Common myeloid progenitor, CD34-positive (primary cell): ENCODE measurements around the gene PFKL.

ENCODE experiments used
- CTCF ChIA-PET: fragments of 350-600 bp; sonication (Branson Sonifier 250); formaldehyde crosslinking; loops from one replicate; lab custom pipeline; 2021; ENCODE audit warnings: antibody characterized with exemption; lab: Charles Lee
- POLR2A ChIA-PET: fragments of 350-600 bp; sonication (Branson Sonifier 250); formaldehyde crosslinking; loops from one replicate; lab custom pipeline; 2021; ENCODE audit warnings: antibody characterized with exemption; lab: Charles Lee
- DNase-seq, 3 donors: peaks; one replicate each; pipeline versions ENCODE4 v3.0.0 to v3.0.0-alpha.2; 2013
- H3K27ac ChIP-seq, 2 experiments: 1 replicate in 1 of 2; 2 replicates in 1 of 2; pipeline ENCODE4 v1.7.0; 2013; ENCODE audit warnings: inconsistent platforms in 2 of 2, low read length in 2 of 2, mild to moderate bottlenecking in 2 of 2, low read depth in 1 of 2, moderate library complexity in 1 of 2; ENCODE audit not compliant: severe bottlenecking in 2 of 2, insufficient read depth in 1 of 2, poor library complexity in 1 of 2
- H3K27me3 ChIP-seq, 5 experiments: replicated peaks in 2 of 5; 1 replicate in 3 of 5; 2 replicates in 2 of 5; pipeline versions ENCODE4 v1.6.1 to v1.7.0; 2013; ENCODE audit warnings: low read length in 4 of 5, mild to moderate bottlenecking in 2 of 5, moderate library complexity in 2 of 5, inconsistent platforms in 1 of 5; ENCODE audit not compliant: insufficient read depth in 5 of 5, control insufficient read depth in 4 of 5
- H3K36me3 ChIP-seq, 4 experiments: 1 replicate in 2 of 4; 2 replicates in 2 of 4; pipeline versions ENCODE4 v1.6.1 to v1.7.0; 2013; ENCODE audit warnings: low read length in 3 of 4, control low read depth in 1 of 4, mild to moderate bottlenecking in 1 of 4; ENCODE audit not compliant: control insufficient read depth in 4 of 4, insufficient read depth in 4 of 4
- H3K4me1 ChIP-seq, 4 experiments: 1 replicate in 3 of 4; 2 replicates in 1 of 4; pipeline versions ENCODE4 v1.6.1 to v1.7.1; 2013; ENCODE audit warnings: low read length in 3 of 4, mild to moderate bottlenecking in 3 of 4, control low read depth in 1 of 4, inconsistent platforms in 1 of 4, moderate library complexity in 1 of 4; ENCODE audit not compliant: control insufficient read depth in 4 of 4, insufficient read depth in 4 of 4; ENCODE audit errors: control extremely low read depth in 1 of 4
- H3K4me3 ChIP-seq, 7 experiments: 1 replicate in 4 of 7; 2 replicates in 3 of 7; pipeline versions ENCODE4 v1.5.1 to v1.7.0; 2013; ENCODE audit warnings: mild to moderate bottlenecking in 7 of 7, low read length in 6 of 7, moderate library complexity in 6 of 7, inconsistent platforms in 2 of 7, low read depth in 2 of 7, control low read depth in 1 of 7; ENCODE audit not compliant: insufficient read depth in 4 of 7, control insufficient read depth in 1 of 7; ENCODE audit errors: extremely low read depth in 1 of 7
- H3K9me3 ChIP-seq, 5 experiments: 1 replicate in 4 of 5; 2 replicates in 1 of 5; pipeline versions ENCODE4 v1.6.1 to v1.7.1; 2013; ENCODE audit warnings: low read length in 4 of 5, mild to moderate bottlenecking in 2 of 5, inconsistent platforms in 1 of 5, low read depth in 1 of 5, moderate library complexity in 1 of 5; ENCODE audit not compliant: control insufficient read depth in 4 of 5, insufficient read depth in 2 of 5; ENCODE audit errors: control extremely low read depth in 1 of 5
- WGBS: methylation state at CpG from one replicate; pipeline ENCODE4 v1.1.5; 2013; ENCODE audit not compliant: insufficient coverage; 5-methylcytosine and 5-hydroxymethylcytosine counted together

Gene PFKL

GRCh38 chr21:44371596-44371995 lies 71.7 kb downstream of the PFKL start:
- peaks cover 0 to 38% (median 27%) of the 10 kb centered on the region in 4 experiments for H3K4me1 ChIP-seq
- POLR2A ChIA-PET, result no interaction called here
- WGBS, result 100% methylated on average over 3 of the region's 6 CpGs
- H3K27ac ChIP-seq, result no peak overlapping the region
- CTCF ChIA-PET, result interaction anchor here (1.5 kb wide), 1 partner anchor 10 kb away, joined by 3 read pairs; no protein-coding TSS in a partner anchor
- H3K36me3 ChIP-seq, result peaks cover 0 to 2% (median 0%) of the 10 kb centered on the region in 4 experiments
- H3K4me3 ChIP-seq, result no peak overlapping the region
- peaks cover 0 to 23% (median 6%) of the 10 kb centered on the region in 5 experiments for H3K9me3 ChIP-seq
- no peak for DNase-seq
- peaks cover 0 to 16% (median 0%) of the 10 kb centered on the region in 5 experiments for H3K27me3 ChIP-seq

- ChIA-PET POLR2A (no interaction called here), CTCF (interaction anchor here (1.5 kb wide), 1 partner anchor 11 kb away, joined by 3 read pairs; no protein-coding TSS in a partner anchor)
- Histone ChIP-seq H3K27me3 (peaks cover 0 to 16% (median 0%) of the 10 kb centered on the region in 5 experiments), H3K4me1 (peaks cover 0 to 41% (median 28%) of the 10 kb centered on the region in 4 experiments), H3K4me3 (no peak overlapping the region), H3K9me3 (peaks cover 0 to 23% (median 6%) of the 10 kb centered on the region in 5 experiments), H3K27ac (no peak overlapping the region), H3K36me3 (peaks cover 0 to 2% (median 0%) of the 10 kb centered on the region in 4 experiments)
- no peak for DNase-seq
- 94% methylated on average over 8 of the region's 8 CpGs for WGBS
Measured at GRCh38 chr21:44372616-44373015, 72.8 kb downstream of the PFKL start.

GRCh38 chr21:44374601-44375280 lies 74.9 kb downstream of the PFKL start:
- WGBS, result 71% methylated on average over 22 of the region's 24 CpGs
- H3K4me1 ChIP-seq, result peaks cover 0 to 39% (median 27%) of the 10 kb centered on the region in 4 experiments
- peaks cover 0 to 5% (median 0%) of the 10 kb centered on the region in 4 experiments for H3K36me3 ChIP-seq
- no peak overlapping the region for H3K27ac ChIP-seq
- CTCF ChIA-PET, result interaction anchor here (0.6 to 1.1 kb wide), 2 partner anchors 33 to 1249 kb away, joined by 3 read pairs; no protein-coding TSS in a partner anchor
- peaks cover 0 to 25% (median 6%) of the 10 kb centered on the region in 5 experiments for H3K9me3 ChIP-seq
- no peak for DNase-seq
- peaks cover 0 to 8% (median 0%) of the 10 kb centered on the region in 5 experiments for H3K27me3 ChIP-seq
- POLR2A ChIA-PET, result no interaction called here
- H3K4me3 ChIP-seq, result peak overlapping the region in 1 of 7 experiments; percentile 13

- ChIA-PET POLR2A (no interaction called here), CTCF (interaction anchor here (0.6 to 1.6 kb wide), 2 partner anchors 15 to 1249 kb away, joined by 3 to 6 read pairs; no protein-coding TSS in a partner anchor)
- Histone ChIP-seq H3K27ac (no peak overlapping the region), H3K4me1 (peaks cover 0 to 34% (median 23%) of the 10 kb centered on the region in 4 experiments), H3K27me3 (peaks cover 0 to 6% (median 0%) of the 10 kb centered on the region in 5 experiments), H3K9me3 (peaks cover 0 to 25% (median 6%) of the 10 kb centered on the region in 5 experiments), H3K4me3 (peak overlapping the region in 2 of 7 experiments; percentile 13 to 14), H3K36me3 (peaks cover 0 to 5% (median 0%) of the 10 kb centered on the region in 4 experiments)
- peak; percentile 87 to 97 (median 95) for DNase-seq
- under 1% methylated on average over 10 of the region's 10 CpGs for WGBS
Measured at GRCh38 chr21:44375281-44375651, 75.4 kb downstream of the PFKL start.

GRCh38 chr21:44375761-44376241 lies 75.9 kb downstream of the PFKL start:
- no peak for DNase-seq
- ChIA-PET POLR2A (no interaction called here), CTCF (interaction anchor here (0.7 to 1.6 kb wide), 2 partner anchors 15 kb away, joined by 4 to 6 read pairs; no protein-coding TSS in a partner anchor)
- 98% methylated on average over 16 of the region's 19 CpGs for WGBS
- Histone ChIP-seq H3K9me3 (peaks cover 0 to 25% (median 6%) of the 10 kb centered on the region in 5 experiments), H3K4me1 (peaks cover 0 to 32% (median 22%) of the 10 kb centered on the region in 4 experiments), H3K4me3 (peak overlapping the region in 1 of 7 experiments; percentile 14), H3K36me3 (peaks cover 0 to 5% (median 0%) of the 10 kb centered on the region in 4 experiments), H3K27me3 (peaks cover 0 to 3% (median 0%) of the 10 kb centered on the region in 5 experiments), H3K27ac (no peak overlapping the region)

GRCh38 chr21:44376606-44377005 lies 76.8 kb downstream of the PFKL start:
- Histone ChIP-seq H3K27ac (no peak overlapping the region), H3K36me3 (peaks cover 0 to 3% (median 0%) of the 10 kb centered on the region in 4 experiments), H3K9me3 (peaks cover 0 to 23% (median 6%) of the 10 kb centered on the region in 5 experiments), H3K4me1 (peaks cover 0 to 32% (median 22%) of the 10 kb centered on the region in 4 experiments), H3K4me3 (no peak overlapping the region), H3K27me3 (peaks cover 0 to 3% (median 0%) of the 10 kb centered on the region in 5 experiments)
- ChIA-PET CTCF (interaction anchor here (1.6 kb wide), 1 partner anchor 14 kb away, joined by 6 read pairs; no protein-coding TSS in a partner anchor), POLR2A (no interaction called here)
- WGBS, result 96% methylated on average over 9 of the region's 9 CpGs
- no peak for DNase-seq
